ENCODE measurements around the gene NECTIN2.

NECTIN2 gene

GRCh38 chr19:44845612-44846454 lies at the start of gene NECTIN2:
NECTIN2 (plus strand) TSS chr19:44846297; CDS start chr19:44846526, 229 bp downstream.
- in situ Hi-C loops (cut with MboI; ENCODE audit: low sequenced_read_pairs): loop anchor here (10.0 kb wide), 1 partner anchor 151 kb away; the partner anchor contains the start of gene CEACAM16

DNA sequence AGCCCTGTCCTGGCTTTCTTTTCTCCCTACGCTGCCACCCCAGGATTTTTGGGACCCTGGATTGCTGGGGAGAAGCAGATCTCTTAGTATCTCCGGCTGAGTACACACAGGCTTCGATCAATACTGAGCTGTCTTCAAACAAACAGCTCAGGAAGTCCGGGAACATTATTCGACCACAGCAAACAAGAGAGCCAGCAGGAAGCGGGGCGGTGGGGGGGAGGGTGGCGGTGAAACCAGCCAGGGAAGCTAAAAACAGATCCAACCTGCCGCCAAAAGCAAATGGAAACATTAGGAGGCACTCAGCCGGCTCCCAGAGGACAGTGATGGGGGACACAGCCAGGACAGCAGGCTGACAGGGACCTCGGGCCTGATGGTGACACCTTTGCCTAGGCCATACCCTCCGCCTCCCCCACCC lies 49.4 kb upstream of the NECTIN2 start:
- in situ Hi-C loops (cut with MboI; ENCODE audit: low sequenced_read_pairs): no loop called here

DNA sequence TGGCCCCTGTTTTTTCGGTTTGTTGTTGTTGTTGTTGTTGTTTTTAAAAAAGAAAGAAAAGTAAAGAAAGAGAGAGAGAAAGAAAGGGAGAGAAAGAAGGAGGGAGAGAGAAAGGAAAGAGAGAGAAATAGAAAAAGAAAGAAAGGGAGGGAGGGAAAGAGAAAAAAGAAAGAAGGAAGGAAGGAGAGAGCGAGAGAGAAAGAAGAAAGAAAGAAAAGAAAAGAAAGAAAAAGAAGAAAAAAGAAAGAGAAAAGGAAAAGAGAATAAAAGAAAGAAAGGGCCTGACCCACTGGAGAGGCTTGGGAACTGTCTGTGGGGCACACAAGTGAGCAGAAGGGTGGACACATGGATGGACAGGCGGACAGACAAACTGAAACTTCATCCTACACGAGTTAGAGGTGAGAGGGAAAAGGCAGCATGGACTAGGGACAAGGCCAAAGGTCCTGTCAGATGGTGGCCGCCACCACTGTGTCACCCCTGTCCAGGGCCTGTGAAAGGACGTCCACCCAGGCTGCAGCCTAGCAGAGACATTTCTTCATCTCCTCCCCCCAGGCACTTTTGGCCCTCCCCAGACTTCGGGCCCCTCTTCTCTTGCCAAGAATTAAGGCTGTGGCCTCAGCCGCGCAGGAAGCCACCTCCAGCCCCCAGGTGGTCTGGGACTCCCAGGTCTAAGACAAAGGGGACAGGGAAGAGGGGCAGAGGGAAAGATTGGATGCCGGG lies 46.3 kb upstream of the NECTIN2 start:
- in situ Hi-C loops (cut with MboI; ENCODE audit: low sequenced_read_pairs): no loop called here

DNA sequence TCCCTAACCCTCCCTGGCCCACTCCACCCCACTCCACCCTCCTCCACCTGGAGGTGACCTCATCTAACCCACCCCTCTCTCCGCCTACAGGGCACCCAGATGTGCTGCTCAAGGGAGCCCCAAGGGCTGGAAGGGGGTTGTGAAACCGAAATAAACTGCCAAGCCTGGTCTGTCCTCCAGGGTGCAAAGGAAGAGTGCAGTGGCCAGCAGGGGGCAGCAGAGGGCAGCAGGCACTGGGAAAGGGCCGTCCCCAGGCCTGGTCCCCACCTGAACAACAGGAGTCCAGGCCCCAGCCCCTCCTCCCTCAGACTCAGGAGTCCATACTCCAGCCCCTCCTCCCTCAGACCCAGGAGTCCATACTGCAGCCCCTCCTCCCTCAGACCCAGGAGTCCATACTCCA lies 45.6 kb upstream of the NECTIN2 start:
- in situ Hi-C loops (cut with MboI; ENCODE audit: low sequenced_read_pairs): no loop called here

GRCh38 chr19:44803442-44804428 lies 42.4 kb upstream of the NECTIN2 start:
- in situ Hi-C loops (cut with MboI; ENCODE audit: low sequenced_read_pairs): no loop called here

- in situ Hi-C loops (cut with MboI; ENCODE audit: low sequenced_read_pairs): no loop called here
These were observed 39.8 kb upstream of the NECTIN2 start for GRCh38 chr19:44806291-44806690.

DNA sequence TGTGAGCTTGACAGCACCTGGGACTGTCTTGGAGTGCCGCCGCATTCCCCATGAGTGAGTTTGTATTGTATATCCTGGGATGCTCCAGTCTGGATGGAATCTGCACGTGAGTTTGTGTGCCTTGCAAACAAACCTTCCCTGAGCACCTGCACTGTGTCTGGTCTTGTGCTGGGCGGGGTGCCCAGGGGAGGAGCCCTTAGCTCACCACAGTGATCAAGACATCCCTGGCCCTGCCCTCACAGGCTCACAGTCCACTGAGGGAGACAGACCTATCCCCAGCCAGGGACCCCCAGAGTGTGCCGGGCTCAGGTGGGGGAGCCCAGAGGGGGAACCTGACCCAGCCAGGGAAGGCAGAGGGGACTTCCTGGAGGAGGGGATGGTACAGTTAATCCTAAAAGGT lies 38.9 kb upstream of the NECTIN2 start:
- in situ Hi-C loops (cut with MboI; ENCODE audit: low sequenced_read_pairs): no loop called here

DNA sequence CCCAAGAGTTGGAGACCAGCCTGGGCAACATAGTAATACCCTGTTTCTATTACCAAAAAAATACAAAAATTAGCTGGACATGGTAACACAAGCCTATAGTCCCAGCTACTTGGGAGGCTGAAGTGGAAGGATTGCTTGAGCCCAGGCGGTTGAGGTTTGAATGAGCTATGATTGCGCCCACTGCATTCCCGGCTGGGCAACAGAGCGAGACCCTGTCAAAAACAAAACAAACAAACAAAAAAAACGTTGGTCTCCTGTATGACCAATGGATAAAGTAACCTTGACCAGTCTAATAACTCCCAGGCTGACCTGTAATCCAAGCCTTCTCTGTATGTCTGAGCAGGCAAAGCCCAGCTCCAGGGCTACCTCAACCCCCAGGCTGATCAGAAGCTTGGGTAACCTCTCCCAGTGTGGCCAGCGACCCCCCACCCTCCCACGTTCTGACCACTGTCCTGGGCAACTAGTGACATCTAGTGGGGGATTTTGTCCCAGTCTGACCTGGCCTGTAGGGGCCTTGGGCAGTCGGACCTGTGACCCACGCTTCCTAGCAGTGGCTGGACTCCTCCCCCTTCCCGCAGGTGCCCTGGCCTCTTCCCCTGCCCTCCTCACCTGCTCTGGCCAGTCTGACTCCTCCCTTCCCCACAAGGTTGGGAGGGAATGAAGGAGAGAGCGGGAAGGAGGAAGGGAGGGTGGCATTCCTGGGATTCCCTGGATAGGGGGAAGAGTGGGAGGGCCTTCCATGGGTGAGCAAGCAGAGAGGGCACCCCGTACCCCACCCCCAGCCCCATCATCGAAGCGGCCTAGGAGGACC lies 38.2 kb upstream of the NECTIN2 start:
- in situ Hi-C loops (cut with MboI; ENCODE audit: low sequenced_read_pairs): no loop called here

GRCh38 chr19:44808463-44809371 lies 37.4 kb upstream of the NECTIN2 start, which contains the start of gene BCAM:
BCAM (plus strand) TSS chr19:44809103; CDS start chr19:44809125, 22 bp downstream.
- in situ Hi-C loops (cut with MboI; ENCODE audit: low sequenced_read_pairs): no loop called here

DNA sequence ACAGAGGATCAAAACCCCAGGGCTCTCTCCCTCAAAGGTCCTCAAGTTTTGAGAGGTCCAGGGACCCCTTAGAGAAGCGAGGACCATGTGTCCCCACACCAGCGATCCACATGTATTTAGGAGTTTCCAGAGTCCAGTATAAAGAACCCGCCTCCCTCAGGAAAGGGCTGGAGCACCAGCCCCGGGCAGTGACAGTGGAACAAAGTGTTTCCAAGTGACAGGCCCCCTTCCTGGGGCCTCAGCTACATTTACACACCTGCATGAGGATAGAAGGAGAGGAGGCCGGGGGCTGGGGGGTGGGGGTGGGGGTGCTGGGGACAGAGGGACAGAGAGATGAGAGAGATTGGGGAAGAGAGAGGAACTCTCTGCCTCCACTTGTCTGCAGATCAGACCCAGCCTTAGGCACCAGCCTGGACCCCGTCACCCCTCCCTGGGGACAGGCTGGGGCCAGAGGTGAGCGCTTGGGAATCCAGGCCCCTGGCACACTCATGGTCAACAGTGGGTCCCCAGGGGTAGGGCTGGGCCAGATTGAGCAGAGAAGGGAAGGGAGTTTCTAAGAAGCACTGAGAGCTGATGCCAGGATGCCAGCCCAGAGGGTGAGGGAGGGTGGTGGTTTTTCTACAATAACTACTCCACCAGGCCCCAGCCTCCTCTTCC lies 36.4 kb upstream of the NECTIN2 start:
- in situ Hi-C loops (cut with MboI; ENCODE audit: low sequenced_read_pairs): no loop called here

DNA sequence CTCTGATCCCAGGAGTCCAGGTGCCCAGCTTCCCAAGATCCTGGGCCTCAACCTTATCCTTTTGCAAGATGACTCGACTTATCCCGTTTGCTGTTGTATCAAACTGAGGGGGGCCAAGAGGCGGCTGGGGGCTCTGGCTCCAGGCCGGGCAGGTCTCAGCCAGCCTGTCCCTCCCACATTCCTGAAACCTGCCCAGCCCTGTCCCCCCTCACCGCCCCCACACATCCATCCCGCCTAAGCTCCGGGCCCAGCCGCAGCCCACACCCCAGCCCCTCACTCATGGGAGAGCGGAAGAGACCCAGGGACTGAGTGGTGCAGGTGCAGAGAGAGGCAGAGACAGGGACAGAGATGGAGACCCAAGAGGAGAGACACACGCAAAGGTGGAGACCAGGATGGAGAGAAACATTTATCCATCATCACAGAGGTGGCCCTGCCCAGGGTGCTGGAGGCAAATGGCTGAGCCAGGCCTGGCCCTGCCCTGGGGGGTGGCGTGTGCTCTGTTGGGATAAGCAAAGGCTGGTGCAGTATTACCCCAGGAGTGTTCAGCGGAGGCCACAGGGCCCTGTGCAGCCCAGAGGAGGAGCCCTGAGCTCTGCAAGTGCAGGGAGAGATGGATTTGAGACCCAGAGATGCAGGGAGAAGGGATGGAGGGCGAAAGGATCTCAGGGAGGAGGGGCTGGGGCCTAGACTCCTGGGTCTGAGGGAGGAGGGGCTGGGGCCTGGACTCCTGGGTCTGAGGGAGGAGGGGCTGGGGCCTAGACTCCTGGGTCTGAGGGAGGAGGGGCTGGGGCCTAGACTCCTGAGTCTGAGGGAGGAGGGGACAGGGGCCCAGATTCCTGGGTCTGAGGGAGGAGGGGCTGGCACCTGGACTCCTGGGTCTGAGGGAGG lies 35.6 kb upstream of the NECTIN2 start:
- in situ Hi-C loops (cut with MboI; ENCODE audit: low sequenced_read_pairs): no loop called here

DNA sequence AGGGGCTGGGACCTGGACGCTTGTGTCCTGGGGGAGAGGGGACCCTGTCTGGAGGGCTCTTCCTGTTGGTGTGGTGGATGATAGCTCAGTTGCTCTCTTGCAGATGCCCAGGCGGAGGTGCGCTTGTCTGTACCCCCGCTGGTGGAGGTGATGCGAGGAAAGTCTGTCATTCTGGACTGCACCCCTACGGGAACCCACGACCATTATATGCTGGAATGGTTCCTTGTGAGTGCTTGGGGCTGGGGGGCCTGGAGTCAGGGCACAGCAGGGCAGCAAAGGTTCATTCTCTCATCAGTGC lies 35.0 kb upstream of the NECTIN2 start:
- in situ Hi-C loops (cut with MboI; ENCODE audit: low sequenced_read_pairs): no loop called here

DNA sequence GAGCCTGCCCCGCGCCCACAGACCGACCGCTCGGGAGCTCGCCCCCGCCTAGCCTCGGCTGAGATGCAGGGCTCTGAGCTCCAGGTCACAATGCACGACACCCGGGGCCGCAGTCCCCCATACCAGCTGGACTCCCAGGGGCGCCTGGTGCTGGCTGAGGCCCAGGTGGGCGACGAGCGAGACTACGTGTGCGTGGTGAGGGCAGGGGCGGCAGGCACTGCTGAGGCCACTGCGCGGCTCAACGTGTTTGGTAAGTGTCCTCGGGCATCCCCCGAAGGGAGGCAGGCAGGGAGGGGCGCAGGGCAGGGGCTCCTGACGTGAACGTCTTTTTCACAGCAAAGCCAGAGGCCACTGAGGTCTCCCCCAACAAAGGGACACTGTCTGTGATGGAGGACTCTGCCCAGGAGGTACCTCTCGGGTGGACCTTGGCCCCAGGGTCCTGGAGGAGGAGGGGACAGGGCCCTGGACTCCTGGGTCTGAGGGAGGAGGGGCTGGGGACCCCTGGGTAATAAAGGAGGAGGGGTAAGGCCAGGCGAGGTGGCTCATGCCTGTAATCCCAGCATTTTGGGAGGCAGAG lies 33.9 kb upstream of the NECTIN2 start:
- in situ Hi-C loops (cut with MboI; ENCODE audit: low sequenced_read_pairs): no loop called here

DNA sequence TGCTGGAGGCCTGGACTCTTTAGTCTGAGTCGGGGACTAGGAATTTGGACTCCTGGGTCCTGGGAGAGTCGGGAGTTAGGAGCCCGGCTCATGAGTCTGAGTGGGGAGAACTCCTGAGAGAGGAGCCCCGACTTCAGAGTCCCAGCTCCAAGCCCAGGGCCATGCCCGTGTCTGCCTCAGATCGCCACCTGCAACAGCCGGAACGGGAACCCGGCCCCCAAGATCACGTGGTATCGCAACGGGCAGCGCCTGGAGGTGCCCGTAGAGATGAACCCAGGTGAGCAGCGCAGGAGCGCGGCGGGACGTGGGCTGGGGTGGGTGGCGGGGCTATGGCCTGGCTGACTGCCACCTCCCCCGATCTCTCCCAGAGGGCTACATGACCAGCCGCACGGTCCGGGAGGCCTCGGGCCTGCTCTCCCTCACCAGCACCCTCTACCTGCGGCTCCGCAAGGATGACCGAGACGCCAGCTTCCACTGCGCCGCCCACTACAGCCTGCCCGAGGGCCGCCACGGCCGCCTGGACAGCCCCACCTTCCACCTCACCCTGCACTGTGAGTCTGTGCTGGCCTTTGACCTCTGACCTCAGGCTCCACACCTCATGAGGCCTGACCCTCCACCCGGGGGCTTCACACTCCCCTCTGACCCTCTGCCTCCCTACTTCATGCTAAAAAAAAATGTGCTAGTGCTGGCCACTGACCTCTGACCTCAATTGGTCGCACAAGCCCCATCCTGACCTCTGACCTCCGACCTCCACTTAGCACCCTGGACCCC lies 32.8 kb upstream of the NECTIN2 start:
- in situ Hi-C loops (cut with MboI; ENCODE audit: low sequenced_read_pairs): no loop called here

GRCh38 chr19:44813841-44814470 lies 32.1 kb upstream of the NECTIN2 start:
- in situ Hi-C loops (cut with MboI; ENCODE audit: low sequenced_read_pairs): no loop called here

GRCh38 chr19:44814517-44814916 lies 31.6 kb upstream of the NECTIN2 start:
- in situ Hi-C loops (cut with MboI; ENCODE audit: low sequenced_read_pairs): no loop called here

Measured in HL-60/S4 (cell line).